HG03060 (cell line): Measurements from ENCODE around the gene UBL5.

Experiments used
- ATAC-seq: cut with Tn5 transposase; IDR thresholded peaks from one replicate; pipeline ENCODE4 v1.9.1; 2021; ENCODE audit warnings: low read depth, moderate number of reproducible peaks; ENCODE audit not compliant: unreplicated experiment

The UBL5 gene

GRCh38 chr19:9848762-9849161 lies 21.0 kb downstream of the UBL5 start:
- ATAC-seq = no peak

GRCh38 chr19:9849791-9850190 lies 22.1 kb downstream of the UBL5 start:
- no peak for ATAC-seq

- ATAC-seq = no peak
Observed at GRCh38 chr19:9850235-9850959, 22.7 kb downstream of the UBL5 start.

- no peak for ATAC-seq
Observed at GRCh38 chr19:9854282-9854846, 26.6 kb downstream of the UBL5 start.

- no peak for ATAC-seq
Observed at GRCh38 chr19:9856609-9857008, 28.9 kb downstream of the UBL5 start.

- ATAC-seq = no peak
Observed at GRCh38 chr19:9857076-9857721, 29.5 kb downstream of the UBL5 start.

- no peak for ATAC-seq
Observed at GRCh38 chr19:9857920-9858746, 30.4 kb downstream of the UBL5 start.

- ATAC-seq = no peak
Observed at GRCh38 chr19:9858766-9859165, 31.0 kb downstream of the UBL5 start.

- no peak for ATAC-seq
Observed at GRCh38 chr19:9860407-9860806, 32.7 kb downstream of the UBL5 start.

- ATAC-seq = no peak
Observed at GRCh38 chr19:9861503-9861902, 33.8 kb downstream of the UBL5 start.

GRCh38 chr19:9862938-9863337 lies 35.2 kb downstream of the UBL5 start:
- no peak for ATAC-seq

- no peak for ATAC-seq
Observed at GRCh38 chr19:9863759-9864158, 36.0 kb downstream of the UBL5 start.

- no peak for ATAC-seq
Observed at GRCh38 chr19:9865732-9866501, 38.2 kb downstream of the UBL5 start.

- ATAC-seq = no peak
Observed at GRCh38 chr19:9868983-9869617, 41.4 kb downstream of the UBL5 start.

- ATAC-seq = no peak
Observed at GRCh38 chr19:9871626-9872338, 44.1 kb downstream of the UBL5 start.

- ATAC-seq = no peak
Observed at GRCh38 chr19:9872618-9873242, 45.0 kb downstream of the UBL5 start.

- ATAC-seq = no peak
Observed at GRCh38 chr19:9875031-9875627, 47.4 kb downstream of the UBL5 start.

GRCh38 chr19:9875796-9876195 lies 48.1 kb downstream of the UBL5 start:
- no peak for ATAC-seq
